GM21447 (cell line): ENCODE results near the gene LRBA.
"Not testable (repeated sequence)": the region's sequence is repeated elsewhere in the genome, so short reads cannot be mapped to it uniquely, and the experiment has no call there.

Experiments used
- ATAC-seq: cut with Tn5 transposase; IDR thresholded peaks from one replicate; pipeline ENCODE4 v1.9.1; 2021; ENCODE audit not compliant: unreplicated experiment

Gene LRBA

DNA sequence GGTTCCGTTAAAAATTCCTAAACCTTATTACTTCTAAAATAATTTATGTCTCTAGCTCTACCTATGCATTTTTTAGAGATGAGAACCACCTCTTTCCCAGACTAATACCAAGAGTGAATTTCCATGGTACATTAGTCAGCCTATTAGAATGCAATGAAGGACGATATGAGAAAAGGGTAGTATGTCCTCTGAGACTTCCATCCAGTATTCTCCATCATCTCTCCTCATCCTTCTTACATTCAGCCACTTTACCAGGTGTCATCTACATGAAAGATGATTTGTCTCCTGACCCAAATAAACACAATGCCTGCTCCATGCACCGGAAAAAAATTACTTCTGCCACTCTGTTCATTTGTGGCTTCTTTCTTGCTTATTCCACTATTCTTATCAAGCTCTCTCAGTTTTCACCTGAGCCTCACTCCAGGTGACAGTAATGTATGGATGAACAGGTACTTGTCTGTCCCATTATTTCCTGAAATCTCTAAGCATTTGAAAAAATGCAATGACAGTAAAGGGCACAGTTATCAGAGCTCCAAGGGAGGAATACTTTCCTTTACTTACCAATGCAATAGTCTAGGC, 335.2 kb downstream of the LRBA start:
- no peak for ATAC-seq

GRCh38 chr4:150679018-150679764, 335.9 kb downstream of the LRBA start:
- ATAC-seq, result no peak

DNA sequence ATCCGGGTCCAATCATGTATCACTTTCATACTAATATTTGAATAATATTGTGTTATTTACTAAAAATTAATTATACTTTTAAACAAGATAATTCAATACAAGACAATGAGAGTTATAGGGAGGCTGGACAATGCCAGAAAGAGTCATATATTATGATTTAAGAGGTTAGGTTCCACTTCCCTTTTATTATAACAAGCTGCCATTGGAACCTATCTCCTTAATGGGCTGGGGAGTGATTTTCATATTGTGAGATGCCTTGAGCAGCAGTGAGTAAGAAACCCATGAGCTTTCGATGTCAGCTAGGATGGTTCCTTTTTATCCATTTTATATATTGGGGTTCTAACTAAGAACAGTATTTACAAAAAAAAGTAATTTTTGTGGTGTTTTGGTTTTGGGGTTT, 341.3 kb downstream of the LRBA start:
- ATAC-seq, result no peak

GRCh38 chr4:150668824-150669223, 346.3 kb downstream of the LRBA start:
- ATAC-seq, result no peak

- ATAC-seq, result no peak
Observed at GRCh38 chr4:150664935-150665334, 350.1 kb downstream of the LRBA start.

- ATAC-seq, result no peak
Observed at GRCh38 chr4:150662686-150663085, 352.4 kb downstream of the LRBA start.

- not testable (repeated sequence) for ATAC-seq
Observed at GRCh38 chr4:150661551-150661950, 353.5 kb downstream of the LRBA start.

DNA sequence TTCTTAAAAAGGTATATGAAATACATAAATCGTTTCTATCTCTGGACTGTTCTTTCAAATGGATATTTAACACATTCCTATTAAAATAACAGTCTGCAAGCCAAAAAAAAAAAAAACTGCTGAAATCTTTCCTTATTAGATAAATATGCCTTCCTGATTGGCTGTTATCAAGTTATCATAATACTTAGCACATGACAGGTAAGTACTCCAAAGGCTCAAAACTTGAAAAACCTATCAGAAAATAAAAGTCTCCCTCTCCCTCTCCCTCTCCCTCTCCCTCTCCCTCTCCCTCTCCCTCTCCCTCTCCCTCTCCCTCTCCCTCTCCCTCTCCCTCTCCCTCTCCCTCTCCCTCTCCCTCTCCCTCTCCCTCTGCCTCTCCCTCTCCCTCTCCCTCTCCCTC, 356.8 kb downstream of the LRBA start:
- not testable (repeated sequence) for ATAC-seq

- no peak for ATAC-seq
Observed at GRCh38 chr4:150656891-150657290, 358.2 kb downstream of the LRBA start.

GRCh38 chr4:150650751-150651150, 364.3 kb downstream of the LRBA start:
- no peak for ATAC-seq

DNA sequence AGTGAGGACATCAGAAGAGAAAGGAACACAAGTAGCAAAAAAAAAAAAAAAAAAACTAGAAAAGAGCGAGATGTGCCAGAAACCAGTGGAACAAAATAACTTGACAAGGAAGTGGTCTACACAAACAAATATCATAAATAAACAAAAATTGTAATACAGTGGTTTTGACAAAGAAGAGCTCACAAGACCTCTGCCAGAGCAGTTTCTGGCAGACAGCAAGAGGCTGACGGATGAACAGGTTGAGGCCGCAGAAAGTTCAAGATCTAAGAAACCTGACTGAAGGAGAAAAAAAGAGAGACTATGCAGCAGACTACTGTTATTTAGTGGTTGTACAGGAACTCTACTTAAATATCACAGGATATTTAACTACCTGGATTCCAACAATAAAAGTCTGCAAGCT, 367.0 kb downstream of the LRBA start:
- no peak for ATAC-seq

- no peak for ATAC-seq
Observed at GRCh38 chr4:150647008-150647407, 368.1 kb downstream of the LRBA start.

DNA sequence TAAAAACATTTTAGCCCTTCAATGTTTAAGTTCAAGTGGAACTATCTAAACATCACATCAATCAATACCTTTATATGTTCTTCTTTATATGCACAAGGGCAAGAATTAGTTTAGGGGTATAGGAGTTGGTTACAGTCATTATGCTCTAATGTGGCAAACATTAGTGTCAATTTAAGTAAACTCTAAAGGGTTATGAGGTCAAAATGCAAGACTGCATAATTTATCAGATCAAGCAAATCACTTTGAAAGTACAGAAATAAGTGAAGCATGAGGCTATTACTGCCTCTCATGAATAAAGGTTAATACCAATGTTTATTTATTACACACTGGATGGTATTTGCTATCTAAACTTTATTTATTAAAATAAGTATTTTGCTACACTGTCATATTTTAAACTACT, 373.5 kb downstream of the LRBA start:
- no peak for ATAC-seq

DNA sequence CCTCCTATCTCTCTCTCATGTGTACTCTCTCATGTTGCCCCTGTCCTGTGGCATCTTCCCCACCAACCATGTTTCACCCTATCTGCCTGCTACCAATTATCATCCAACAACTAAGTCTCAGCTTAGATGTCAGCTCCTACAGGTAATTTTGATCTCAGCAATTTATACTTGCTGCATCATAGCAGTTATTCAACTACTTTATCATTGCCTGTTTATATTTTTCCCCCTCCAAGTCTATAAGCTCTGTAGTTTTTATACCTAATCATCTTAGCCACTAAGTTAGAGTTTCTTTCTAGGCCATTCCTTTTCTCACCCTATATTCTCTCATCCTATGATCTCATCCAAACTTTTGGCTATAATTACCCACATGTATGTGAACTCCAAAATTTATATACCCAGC, 382.4 kb downstream of the LRBA start:
- no peak for ATAC-seq

DNA sequence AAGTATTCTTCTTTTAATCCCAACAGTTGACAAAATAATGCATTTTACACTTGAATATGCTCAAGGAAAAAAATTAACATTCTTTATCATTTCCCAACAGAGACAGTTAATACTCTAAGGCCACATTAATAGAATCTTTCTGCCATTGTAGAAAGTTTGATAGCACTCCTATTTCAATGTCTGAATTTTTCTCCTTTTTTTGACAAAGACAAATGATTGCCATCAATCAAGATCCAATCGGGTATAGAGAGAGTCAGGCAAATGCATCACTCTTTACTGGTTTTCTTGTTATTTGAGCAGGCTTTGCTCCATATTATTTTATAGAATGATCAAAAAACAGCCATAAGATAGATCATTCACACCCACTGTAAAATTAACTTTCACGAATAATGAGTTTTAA, 387.0 kb downstream of the LRBA start:
- ATAC-seq, result no peak

- ATAC-seq, result no peak
Observed at GRCh38 chr4:150625033-150625432, 390.1 kb downstream of the LRBA start.

GRCh38 chr4:150624055-150624454, 391.0 kb downstream of the LRBA start:
- no peak for ATAC-seq

GRCh38 chr4:150619042-150619441, 396.0 kb downstream of the LRBA start:
- no peak for ATAC-seq

DNA sequence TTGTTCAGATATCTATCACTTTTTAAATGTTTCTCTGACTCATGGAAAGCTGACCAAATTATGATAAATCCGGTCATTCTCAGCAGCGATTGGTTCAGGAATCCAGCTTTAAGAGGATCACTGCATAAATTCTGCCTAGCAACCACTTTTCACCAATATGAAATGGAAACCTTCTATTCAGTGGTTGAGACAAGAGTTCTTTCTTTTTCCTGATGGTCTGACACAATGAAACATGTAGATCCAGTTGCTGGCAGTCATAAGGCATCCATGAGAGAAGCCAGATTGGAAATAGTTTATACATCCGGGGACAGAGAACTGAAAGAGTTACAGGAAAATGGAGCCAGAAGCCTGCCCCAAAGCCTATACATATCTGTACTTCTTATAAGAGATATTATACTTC, 406.0 kb downstream of the LRBA start:
- no peak for ATAC-seq

DNA sequence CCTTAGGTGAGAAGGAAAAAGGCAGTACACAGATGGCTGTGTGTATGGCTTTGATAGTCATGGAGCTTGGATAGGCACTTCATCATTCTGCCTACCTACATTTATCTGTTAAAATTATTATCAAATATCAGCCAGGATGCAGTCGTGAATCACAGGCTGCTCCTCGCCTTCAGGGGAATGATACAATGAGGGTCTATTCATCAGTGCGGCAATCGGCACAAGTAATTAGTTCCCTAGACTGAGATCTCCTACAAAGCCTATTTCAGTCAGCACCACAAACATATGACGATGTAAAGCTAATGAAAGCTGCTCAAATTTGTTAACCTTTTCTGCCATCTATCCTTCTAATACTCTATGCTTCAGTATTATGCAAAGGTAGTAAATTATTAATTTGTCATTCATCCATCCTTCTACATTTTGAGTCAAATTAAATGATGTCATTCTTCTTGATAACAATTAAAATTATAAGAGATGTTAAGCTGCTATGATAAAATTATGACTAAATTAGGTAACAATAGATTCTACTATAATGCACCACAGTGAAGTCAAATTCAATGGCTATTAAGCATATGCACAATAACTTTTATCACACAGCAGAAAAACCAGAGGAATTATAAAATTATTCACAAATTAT, 414.2 kb downstream of the LRBA start:
- ATAC-seq, result no peak

DNA sequence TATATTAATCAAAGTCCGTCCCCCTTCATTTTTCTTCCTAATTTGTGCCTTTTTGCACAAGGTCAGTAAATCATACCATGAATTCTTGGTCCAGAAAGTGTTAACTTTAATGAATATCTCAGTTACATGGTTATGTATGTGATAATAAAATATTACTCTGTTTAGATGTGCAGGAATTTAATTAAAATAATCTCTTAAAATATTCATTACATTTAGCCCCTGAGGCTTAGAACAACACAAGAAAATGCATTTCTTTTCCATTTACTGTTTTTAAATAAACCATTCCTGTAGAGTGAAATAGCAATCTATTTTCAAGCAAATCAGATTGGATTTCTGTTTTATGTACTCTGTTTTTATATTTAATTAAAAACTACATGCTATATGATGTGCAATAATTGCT, 415.5 kb downstream of the LRBA start:
- ATAC-seq, result no peak

DNA sequence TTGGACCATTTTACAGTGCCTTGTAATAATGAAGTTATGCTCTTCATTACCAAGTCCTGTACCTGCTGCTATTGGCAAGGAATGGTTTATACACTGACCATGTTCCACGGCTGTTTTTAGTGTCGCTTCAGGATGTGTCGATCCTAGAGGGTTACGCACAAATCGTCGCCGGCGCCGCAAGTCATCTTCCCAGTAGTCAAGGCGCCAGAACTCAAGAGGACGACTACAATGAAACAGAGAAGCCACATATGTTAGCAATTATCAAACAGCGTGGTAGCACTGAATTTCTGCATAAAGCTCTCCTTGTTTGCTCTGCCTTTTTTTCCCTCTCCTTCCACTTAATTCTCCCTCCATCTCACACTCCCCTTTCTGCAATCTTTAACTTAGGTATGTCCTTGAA, 416.2 kb downstream of the LRBA start:
- ATAC-seq, result no peak
